Suprapubic skin (tissue), 4 donors: ENCODE measurements around the gene SDR42E2. TPM values are rescaled to one million over a fixed set of nuclear protein-coding genes. Genes with fewer than 3 reads are reported as not detected.

Source experiments
- DNase-seq, 2 donors: peaks; one replicate each; pipeline ENCODE4 v3.0.0-alpha.2; 2019; ENCODE audit warnings: low spot score in 2 of 2
- H3K27ac ChIP-seq: fragments of 200-600 bp; sonication (generic); one replicate; pipeline ENCODE4 v1.5.1; 2019
- H3K27me3 ChIP-seq: fragments of 200-600 bp; sonication (generic); one replicate; pipeline ENCODE4 v1.5.1; 2019
- H3K36me3 ChIP-seq: fragments of 200-600 bp; sonication (generic); one replicate; pipeline ENCODE4 v1.5.1; 2019
- H3K4me1 ChIP-seq: fragments of 200-600 bp; sonication (generic); one replicate; pipeline ENCODE4 v1.5.1; 2019
- H3K4me3 ChIP-seq: fragments of 200-600 bp; sonication (generic); one replicate; pipeline ENCODE4 v1.5.1; 2019; ENCODE audit warnings: mild to moderate bottlenecking
- H3K9me3 ChIP-seq: fragments of 200-600 bp; sonication (generic); one replicate; pipeline ENCODE4 v1.5.1; 2019
- CTCF ChIP-seq, 2 donors: fragments of 200-600 bp in 1 of 2; fragments of 450-650 bp in 1 of 2; sonication (generic) in 1 of 2; IDR thresholded peaks; one replicate each; pipeline ENCODE4 v1.5.1; 2016 to 2019; ENCODE audit warnings: antibody characterized with exemption in 2 of 2, mild to moderate bottlenecking in 1 of 2, moderate library complexity in 1 of 2
- EP300 ChIP-seq: sonication (generic); formaldehyde crosslinking; IDR thresholded peaks from one replicate; pipeline ENCODE4 v1.6.1; 2017; ENCODE audit warnings: antibody characterized with exemption
- POLR2A ChIP-seq, 2 donors: fragments of 450-650 bp; IDR thresholded peaks; one replicate each; pipeline ENCODE4 v1.6.1; 2017; ENCODE audit warnings: antibody characterized with exemption in 2 of 2, mild to moderate bottlenecking in 2 of 2, moderate library complexity in 2 of 2
- POLR2AphosphoS5 ChIP-seq, 3 donors: sonication (generic); formaldehyde crosslinking; IDR thresholded peaks; one replicate each; pipeline ENCODE4 v1.6.1; 2017; ENCODE audit warnings: antibody characterized with exemption in 3 of 3
- WGBS: methylation state at CpG from one replicate; pipeline ENCODE4 v1.1.5; 2018; 5-methylcytosine and 5-hydroxymethylcytosine counted together
- total RNA-seq, 4 donors: library from RNA; depleted of rRNA; stranded (reverse); fragments of >200 nt; gene quantifications; one replicate each; pipeline ENCODE4 v1.1.0, GENCODE V29; 2016

The SDR42E2 gene
- total RNA-seq, 4 donors from 2014 or later = not detected

DNA sequence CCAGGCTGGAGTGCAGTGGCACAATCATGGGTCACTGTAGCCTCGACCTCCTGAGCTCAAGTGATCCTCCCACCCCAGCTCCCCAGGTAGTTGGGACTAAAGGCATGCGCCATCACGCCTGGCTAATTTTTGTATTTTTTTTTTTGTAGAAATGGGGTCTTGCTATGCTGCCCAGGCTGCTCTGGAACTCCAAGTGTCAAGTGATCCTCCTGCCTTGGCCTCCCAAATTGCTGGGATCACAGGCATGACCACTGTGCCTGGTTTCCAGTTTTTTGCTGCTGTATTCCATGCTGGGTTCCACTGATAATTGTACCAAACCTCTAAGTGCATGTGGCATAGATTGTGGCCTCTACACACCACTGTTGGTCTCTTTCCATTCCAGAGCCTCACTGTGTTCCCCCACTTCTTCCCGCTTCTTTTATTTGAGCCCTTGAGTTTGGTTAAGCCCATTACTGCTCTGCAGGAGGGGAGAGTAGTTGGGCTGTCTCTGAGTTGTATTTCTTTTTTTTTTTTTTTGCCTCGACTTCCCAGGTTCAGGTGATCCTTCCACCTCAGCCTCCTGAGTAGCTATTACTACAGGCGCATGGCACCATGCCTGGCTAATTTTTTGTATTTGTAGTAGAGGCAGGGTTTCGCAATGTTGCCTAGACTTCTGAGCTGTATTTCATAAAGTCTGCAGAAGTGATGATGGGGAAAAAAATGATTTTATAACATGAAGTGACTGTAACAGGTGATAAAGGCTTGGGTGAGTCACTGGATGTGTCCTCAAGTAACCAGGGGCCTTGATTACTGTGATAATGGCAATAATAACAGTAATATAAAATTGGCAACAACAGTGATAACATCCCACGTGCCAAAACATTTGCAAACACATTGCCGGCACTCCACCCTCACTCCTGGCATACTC, 73.8 kb downstream of the SDR42E2 start:
- no peak for TF ChIP-seq EP300
- TF ChIP-seq CTCF (IDR thresholded peaks at IDR 0.05) = no peak
- peak in 1 of 3 donors; percentile 66 for TF ChIP-seq POLR2AphosphoS5 (IDR thresholded peaks at IDR 0.05)
- TF ChIP-seq POLR2A (IDR thresholded peaks at IDR 0.05) = no peak
- Histone ChIP-seq H3K9me3 (no peaks in the 10 kb centered on the region), H3K36me3 (peaks cover 16% of the 10 kb centered on the region), H3K27ac (peak overlapping the region; percentile 52), H3K4me3 (no peak overlapping the region), H3K4me1 (peaks cover 79% of the 10 kb centered on the region), H3K27me3 (no peaks in the 10 kb centered on the region)
- WGBS = 60% methylated on average over 9 of the region's 9 CpGs
- DNase-seq = no peak

GRCh38 chr16:22239131-22239805, 77.0 kb downstream of the SDR42E2 start:
- Histone ChIP-seq H3K4me3 (no peak overlapping the region), H3K4me1 (peaks cover 74% of the 10 kb centered on the region), H3K36me3 (peaks cover 8% of the 10 kb centered on the region), H3K9me3 (no peaks in the 10 kb centered on the region), H3K27me3 (no peaks in the 10 kb centered on the region), H3K27ac (peak overlapping the region; percentile 87)
- 38% methylated on average over 14 of the region's 14 CpGs for WGBS
- TF ChIP-seq POLR2A (IDR thresholded peaks at IDR 0.05) = no peak
- TF ChIP-seq CTCF (IDR thresholded peaks at IDR 0.05) = no peak
- no peak for TF ChIP-seq POLR2AphosphoS5 (IDR thresholded peaks at IDR 0.05)
- TF ChIP-seq EP300 = no peak
- no peak for DNase-seq

DNA sequence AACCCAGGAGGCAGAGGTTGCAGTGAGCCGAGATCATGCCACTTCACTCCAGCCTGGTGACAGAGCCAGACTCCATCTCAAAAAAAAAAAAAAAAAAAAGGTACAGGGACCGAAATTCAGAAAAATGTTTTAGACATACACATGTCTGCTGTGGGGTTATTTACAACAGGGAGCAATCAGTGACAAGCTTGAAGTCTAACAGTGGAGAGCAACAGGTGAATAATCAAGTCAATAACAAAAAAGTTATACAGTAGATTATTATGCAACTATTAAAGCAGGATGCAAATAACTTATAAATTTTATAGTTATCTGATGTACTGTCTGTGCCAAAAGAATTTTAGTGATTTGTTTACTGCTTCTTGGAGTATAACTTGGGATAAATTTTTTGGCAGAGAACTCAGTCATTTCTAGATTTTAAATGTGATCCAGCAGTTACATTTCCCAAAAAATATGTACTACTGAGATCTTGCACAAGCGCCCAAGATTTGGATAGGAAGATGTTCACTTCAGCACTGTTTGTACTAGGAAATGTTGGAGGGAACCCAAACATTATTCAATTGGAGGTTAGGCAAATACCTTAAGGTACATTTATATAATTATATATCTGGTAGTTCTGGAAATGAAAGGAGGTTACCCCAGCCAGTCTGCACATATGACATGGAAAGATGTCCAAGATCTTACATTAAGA, 77.9 kb downstream of the SDR42E2 start:
- Histone ChIP-seq H3K27ac (peak overlapping the region; percentile 87), H3K9me3 (no peaks in the 10 kb centered on the region), H3K4me3 (no peak overlapping the region), H3K27me3 (no peaks in the 10 kb centered on the region), H3K4me1 (peaks cover 79% of the 10 kb centered on the region), H3K36me3 (peaks cover 13% of the 10 kb centered on the region)
- 24% methylated on average over 3 of the region's 3 CpGs for WGBS
- TF ChIP-seq CTCF (IDR thresholded peaks at IDR 0.05) = no peak
- peak in 1 of 3 donors; percentile 54 for TF ChIP-seq POLR2AphosphoS5 (IDR thresholded peaks at IDR 0.05)
- DNase-seq = no peak

Other genes starting within 250 kb of the SDR42E2 start
- 100 to 1,000 TPM; 109 to 172 (median 139) TPM for gene UQCRC2, start 209.1 kb upstream of the SDR42E2 start, total RNA-seq
- not detected for gene PDZD9, start 161.4 kb upstream of the SDR42E2 start, total RNA-seq
- 10 to 100 TPM; 11.9 to 32.7 (median 16.7) TPM for gene MOSMO, start 154.4 kb upstream of the SDR42E2 start, total RNA-seq
- gene VWA3A, start 70.0 kb upstream of the SDR42E2 start, total RNA-seq = 1 to 10 TPM in 1 of 4 donors, under 1 TPM in 2, not detected in 1; 0.21 to 1.2 (median 0.26) TPM
- gene EEF2K, start 43.8 kb downstream of the SDR42E2 start, total RNA-seq = 100 to 1,000 TPM in 1 of 4 donors, 10 to 100 TPM in 3; 50.9 to 194 (median 73.8) TPM
- gene POLR3E, start 134.9 kb downstream of the SDR42E2 start, total RNA-seq = 100 to 1,000 TPM in 1 of 4 donors, 10 to 100 TPM in 3; 63.3 to 116 (median 89.0) TPM
- gene CDR2, start 212.1 kb downstream of the SDR42E2 start, total RNA-seq = 10 to 100 TPM; 10.7 to 37.1 (median 21.6) TPM